SK-N-SH (cell line): ENCODE data around the gene COL1A2. TPM values are rescaled to one million over a fixed set of nuclear protein-coding genes. Genes with fewer than 3 reads are reported as not detected.
A peak's percentile ranks its signal among the peaks of the same experiment; 100 is the strongest.

Experiments
- CHD2 ChIP-seq: fragments of 150-350 bp; IDR thresholded peaks from 2 replicates; pipeline ENCODE4 v1.6.1; 2018; ENCODE audit warnings: low read length; ENCODE audit not compliant: partially characterized antibody
- EP300 ChIP-seq, 2 experiments: IDR thresholded peaks; 2 replicates each; pipeline versions ENCODE4 v1.4.0 to v1.6.1; 2012; ENCODE audit warnings: borderline replicate concordance in 1 of 2, low read depth in 1 of 2, low read length in 1 of 2
- FOXJ3 ChIP-seq: sonication (generic); formaldehyde crosslinking; IDR thresholded peaks from 2 replicates; pipeline ENCODE4 v1.5.1; 2020; ENCODE audit warnings: mild to moderate bottlenecking, missing genetic modification reagents
- FOXM1 ChIP-seq: IDR thresholded peaks from 2 replicates; pipeline ENCODE4 v1.4.0; 2012; ENCODE audit warnings: low read depth, mild to moderate bottlenecking
- GABPA ChIP-seq: IDR thresholded peaks from 2 replicates; pipeline ENCODE4 v1.4.0; 2012; ENCODE audit warnings: low read depth, mild to moderate bottlenecking
- GATA2 ChIP-seq: sonication (generic); formaldehyde crosslinking; IDR thresholded peaks from 2 replicates; pipeline ENCODE4 v1.5.0; 2020; ENCODE audit warnings: mild to moderate bottlenecking, missing genetic modification reagents
- JUND ChIP-seq: IDR thresholded peaks from 2 replicates; pipeline ENCODE4 v1.4.0; 2012
- MAX ChIP-seq: IDR thresholded peaks from 2 replicates; pipeline ENCODE4 v1.4.0; 2012; ENCODE audit warnings: low read depth
- MEF2A ChIP-seq: IDR thresholded peaks from 2 replicates; pipeline ENCODE4 v1.4.0; 2012; ENCODE audit warnings: low read depth, borderline replicate concordance
- MXI1 ChIP-seq: IDR thresholded peaks from 2 replicates; pipeline ENCODE4 v1.6.1; 2012; ENCODE audit warnings: mild to moderate bottlenecking, low read depth, low read length, improper control_type of control experiment
- NFIC ChIP-seq: IDR thresholded peaks from 2 replicates; pipeline ENCODE4 v1.4.0; 2012; ENCODE audit warnings: borderline replicate concordance
- NRF1 ChIP-seq: IDR thresholded peaks from 2 replicates; pipeline ENCODE4 v1.6.1; 2012; ENCODE audit warnings: low read depth, mild to moderate bottlenecking, low read length
- RAD21 ChIP-seq: IDR thresholded peaks from 2 replicates; pipeline ENCODE4 v1.6.1; 2012; ENCODE audit warnings: mild to moderate bottlenecking, low read length
- RCOR1 ChIP-seq: fragments of 150-350 bp; IDR thresholded peaks from 2 replicates; pipeline ENCODE4 v1.6.1; 2017; ENCODE audit warnings: antibody characterized with exemption, low read length
- RFX5 ChIP-seq: IDR thresholded peaks from 2 replicates; pipeline ENCODE4 v1.6.1; 2012; ENCODE audit warnings: mild to moderate bottlenecking, improper control_type of control experiment, low read length
- RXRA ChIP-seq: IDR thresholded peaks from 2 replicates; pipeline ENCODE4 v1.4.0; 2012; ENCODE audit warnings: low read depth, mild to moderate bottlenecking, borderline replicate concordance
- SIN3A ChIP-seq: IDR thresholded peaks from 2 replicates; pipeline ENCODE4 v1.6.1; 2012; ENCODE audit warnings: low read depth, mild to moderate bottlenecking, low read length, moderate library complexity, borderline replicate concordance
- SMC3 ChIP-seq: IDR thresholded peaks from 2 replicates; pipeline ENCODE4 v1.6.1; 2012; ENCODE audit warnings: low read depth, low read length, improper control_type of control experiment
- USF2 ChIP-seq: fragments of 150-350 bp; IDR thresholded peaks from 2 replicates; pipeline ENCODE4 v1.6.1; 2017; ENCODE audit warnings: antibody characterized with exemption, low read length, low read depth, borderline replicate concordance
- ZBTB33 ChIP-seq: IDR thresholded peaks from 2 replicates; pipeline ENCODE4 v1.4.0; 2012; ENCODE audit warnings: low read depth, borderline replicate concordance
- polyA plus RNA-seq, 3 experiments: library from polyadenylated mRNA; depleted of rRNA; stranded (reverse); fragments of >200 nt; gene quantifications; 2 replicates each; pipeline ENCODE4 v1.2.3, GENCODE V29; 2012
- TF ChIP-seq, protein P1 (sequence below): IDR thresholded peaks from 2 replicates; pipeline ENCODE4 v1.4.0; 2012; ENCODE audit warnings: low read depth, borderline replicate concordance
- TF ChIP-seq, protein P2 (sequence below): IDR thresholded peaks from 2 replicates; pipeline ENCODE4; 2012

The COL1A2 gene
- polyA plus RNA-seq, 1 of the 3 experiments (the other 2 are of a cell fraction): 11.4 TPM

DNA sequence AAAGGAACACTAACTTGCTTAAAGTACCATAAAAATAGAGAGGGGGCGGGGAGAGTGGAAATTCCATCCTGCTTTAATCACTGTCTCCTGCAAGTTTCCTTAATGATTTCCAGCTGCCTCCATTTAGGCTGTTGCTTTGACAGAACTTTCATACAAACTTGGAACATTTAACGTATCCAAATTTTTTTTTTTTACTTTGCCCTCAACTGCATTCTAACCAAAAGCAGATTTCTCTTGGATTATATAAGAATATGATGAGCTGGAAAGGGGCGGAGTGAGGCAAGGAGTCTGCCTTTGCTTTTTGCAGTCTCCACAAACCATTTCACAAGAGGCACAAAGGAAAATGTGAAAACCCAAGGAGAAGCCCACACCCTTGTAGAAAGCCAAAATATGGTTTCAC is 46.6 kb upstream of the COL1A2 start (continued):
- TF ChIP-seq ZBTB33: peak; percentile 57; the same call in 1 of the 2 replicates
- TF ChIP-seq RCOR1: peak; percentile 36; the same call in 1 of the 2 replicates
- peak; percentile 55 to 100 for TF ChIP-seq EP300 (IDR thresholded peaks at IDR 0.05; ENCODE audit: borderline replicate concordance in 1 of 2, low read depth in 1 of 2, low read length in 1 of 2)
- peak; percentile 81; the same call in 1 of the 2 replicates for TF ChIP-seq MAX
- TF ChIP-seq MEF2A: peak; percentile 93
- TF ChIP-seq RFX5: no peak
- no peak for TF ChIP-seq MXI1
- TF ChIP-seq NFIC: peak; percentile 95
- TF ChIP-seq, protein P1, sequence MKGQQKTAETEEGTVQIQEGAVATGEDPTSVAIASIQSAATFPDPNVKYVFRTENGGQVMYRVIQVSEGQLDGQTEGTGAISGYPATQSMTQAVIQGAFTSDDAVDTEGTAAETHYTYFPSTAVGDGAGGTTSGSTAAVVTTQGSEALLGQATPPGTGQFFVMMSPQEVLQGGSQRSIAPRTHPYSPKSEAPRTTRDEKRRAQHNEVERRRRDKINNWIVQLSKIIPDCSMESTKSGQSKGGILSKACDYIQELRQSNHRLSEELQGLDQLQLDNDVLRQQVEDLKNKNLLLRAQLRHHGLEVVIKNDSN: 0 out of 2 replicates have a peak, but pooled peaks have one; percentile 15
- peak; percentile 14; the same call in 1 of the 2 replicates for TF ChIP-seq RAD21
- TF ChIP-seq SMC3: no peak
- TF ChIP-seq GATA2 (CRISPR knock-in tag): no peak
- no peak for TF ChIP-seq USF2
- TF ChIP-seq JUND: peak; percentile 90
- TF ChIP-seq, protein P2, sequence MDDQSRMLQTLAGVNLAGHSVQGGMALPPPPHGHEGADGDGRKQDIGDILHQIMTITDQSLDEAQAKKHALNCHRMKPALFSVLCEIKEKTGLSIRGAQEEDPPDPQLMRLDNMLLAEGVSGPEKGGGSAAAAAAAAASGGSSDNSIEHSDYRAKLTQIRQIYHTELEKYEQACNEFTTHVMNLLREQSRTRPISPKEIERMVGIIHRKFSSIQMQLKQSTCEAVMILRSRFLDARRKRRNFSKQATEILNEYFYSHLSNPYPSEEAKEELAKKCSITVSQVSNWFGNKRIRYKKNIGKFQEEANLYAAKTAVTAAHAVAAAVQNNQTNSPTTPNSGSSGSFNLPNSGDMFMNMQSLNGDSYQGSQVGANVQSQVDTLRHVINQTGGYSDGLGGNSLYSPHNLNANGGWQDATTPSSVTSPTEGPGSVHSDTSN: peak; percentile 92
- TF ChIP-seq NRF1: no peak
- TF ChIP-seq GABPA: no peak
- TF ChIP-seq SIN3A: peak; percentile 93; the same call in 1 of the 2 replicates
- TF ChIP-seq FOXM1: peak; percentile 97
- no peak for TF ChIP-seq FOXJ3 (CRISPR knock-in tag)
- peak; percentile 86; the same call in 1 of the 2 replicates for TF ChIP-seq RXRA
- TF ChIP-seq CHD2: peak; percentile 37
- TF ChIP-seq, all 33 proteins: peak for 20
